GM19193 (cell line): ENCODE results near the gene NDUFAF8.

Experiments used
- POLR2A ChIP-seq: IDR thresholded peaks from 4 replicates; pipeline ENCODE4 v1.6.1; 2011; ENCODE audit not compliant: insufficient read depth, insufficient read length; ENCODE audit errors: extremely low read depth

The NDUFAF8 gene

GRCh38 chr17:81240761-81241160 lies 1.6 kb downstream of the NDUFAF8 start:
- TF ChIP-seq POLR2A = no peak

GRCh38 chr17:81241203-81241602 lies 2.1 kb downstream of the NDUFAF8 start:
- TF ChIP-seq POLR2A = no peak

GRCh38 chr17:81241648-81242420 lies 2.7 kb downstream of the NDUFAF8 start:
- TF ChIP-seq POLR2A = peak; percentile 37

- TF ChIP-seq POLR2A = no peak
Observed at GRCh38 chr17:81242421-81243332, 3.6 kb downstream of the NDUFAF8 start.

GRCh38 chr17:81243333-81243664 lies 4.2 kb downstream of the NDUFAF8 start:
- no peak for TF ChIP-seq POLR2A

GRCh38 chr17:81244358-81245023 lies 5.4 kb downstream of the NDUFAF8 start:
- peak; percentile 31 for TF ChIP-seq POLR2A

- TF ChIP-seq POLR2A = no peak
Observed at GRCh38 chr17:81245024-81245664, 6.0 kb downstream of the NDUFAF8 start.

- TF ChIP-seq POLR2A = no peak
Observed at GRCh38 chr17:81245665-81246342, 6.7 kb downstream of the NDUFAF8 start.

GRCh38 chr17:81246343-81246670 lies 7.2 kb downstream of the NDUFAF8 start:
- no peak for TF ChIP-seq POLR2A

- TF ChIP-seq POLR2A = peak; percentile 20
Observed at GRCh38 chr17:81246679-81247338, 7.7 kb downstream of the NDUFAF8 start.

GRCh38 chr17:81247339-81247990 lies 8.3 kb downstream of the NDUFAF8 start:
- peak; percentile 6 for TF ChIP-seq POLR2A

- no peak for TF ChIP-seq POLR2A
Observed at GRCh38 chr17:81248649-81249048, 9.5 kb downstream of the NDUFAF8 start.

- TF ChIP-seq POLR2A = no peak
Observed at GRCh38 chr17:81249223-81250040, 10.3 kb downstream of the NDUFAF8 start.
